ENCODE results near the gene SRXN1.

DNA sequence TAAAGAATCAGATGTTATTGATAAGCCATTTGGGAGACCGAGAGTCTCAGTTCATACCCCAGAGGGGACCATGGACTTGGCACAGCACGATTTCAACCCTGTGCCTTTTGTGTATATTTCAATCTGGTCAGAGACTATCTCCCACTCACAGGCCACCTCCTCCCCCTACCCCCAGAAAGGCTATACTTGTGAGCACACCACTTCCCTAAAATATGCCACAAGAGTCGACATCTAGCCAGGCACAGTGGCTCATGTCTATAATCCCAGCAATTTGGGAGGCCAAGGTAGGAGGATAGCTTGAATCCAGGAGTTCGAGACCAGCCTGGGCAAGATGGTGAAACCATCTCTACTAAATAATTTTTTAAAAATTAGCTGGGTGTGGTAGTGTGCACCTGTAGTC is 29.3 kb downstream of the SRXN1 start:
- TF ChIP-seq POLR2AphosphoS5 (IDR thresholded peaks at IDR 0.05; ENCODE audit: borderline replicate concordance, low read depth, low read length): no peak
- no peak for TF ChIP-seq EZH2 (IDR thresholded peaks at IDR 0.05)
